Right hindlimb (tissue), 1 donor: Measurements from ENCODE around the gene GLYATL3.

ENCODE experiments used
- DNase-seq: peaks from one replicate; pipeline ENCODE4 v3.0.0-alpha.2; 2018

The GLYATL3 gene

DNA sequence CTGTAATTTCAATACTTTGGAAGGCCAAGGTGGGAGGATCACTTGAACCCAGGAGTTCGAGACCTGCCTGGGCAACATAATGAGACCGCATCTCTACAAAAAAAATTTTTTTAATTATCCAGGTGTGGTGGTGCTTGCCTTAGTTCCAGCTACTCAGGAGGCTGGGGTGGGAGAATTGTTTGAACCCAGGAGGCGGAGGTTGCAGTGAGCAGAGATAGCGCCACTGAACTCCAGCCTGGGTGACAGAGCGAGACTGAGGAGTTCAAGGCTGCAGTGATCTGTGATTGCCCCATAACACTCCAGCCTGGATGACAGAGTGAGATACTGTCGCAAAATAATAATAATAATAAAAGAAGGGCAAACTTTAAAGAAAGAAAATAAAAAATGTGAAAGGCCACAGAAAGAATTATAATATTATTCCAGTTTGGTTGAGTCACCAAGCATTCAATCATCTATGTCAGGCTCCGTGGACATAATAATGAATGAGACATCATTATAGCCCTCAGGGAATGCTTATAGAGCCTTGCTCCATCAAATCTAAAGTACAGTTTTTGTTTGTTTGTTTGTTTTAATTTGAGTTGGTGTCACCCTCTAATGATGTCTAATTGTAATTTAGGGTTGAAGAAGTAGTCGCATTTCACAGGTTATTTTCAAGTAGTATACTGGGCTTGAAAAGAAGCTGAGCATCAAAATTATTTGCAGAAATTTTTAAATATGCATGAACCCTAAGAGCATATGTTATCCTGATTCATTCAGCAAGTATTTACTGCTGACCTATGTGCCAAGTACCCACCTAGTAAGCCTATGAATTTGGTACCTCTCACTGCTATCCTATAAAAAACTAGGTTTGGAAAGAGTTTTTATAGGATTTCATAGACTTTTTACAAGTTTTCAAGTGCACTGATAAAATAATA, 15.1 kb downstream of the GLYATL3 start:
- no peak for DNase-seq

GRCh38 chr6:49515485-49516146, 15.9 kb downstream of the GLYATL3 start:
- no peak for DNase-seq

DNA sequence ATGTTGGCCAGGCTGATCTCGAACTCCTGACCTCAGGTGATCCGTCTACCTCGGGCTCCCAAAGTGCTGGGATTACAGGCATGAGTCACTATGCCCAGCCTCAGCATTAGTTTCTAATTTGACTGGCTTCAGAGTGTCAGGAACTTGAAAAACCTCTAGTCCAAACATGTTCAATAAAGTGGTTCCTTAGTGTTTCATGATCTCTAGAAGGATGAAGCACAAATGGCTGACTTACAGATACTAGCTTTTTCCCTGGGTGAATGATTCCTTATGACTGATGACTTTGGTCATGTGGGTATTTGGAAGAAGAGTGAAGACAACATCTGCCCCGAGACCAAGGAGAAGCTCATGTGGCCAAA, 16.4 kb downstream of the GLYATL3 start:
- DNase-seq, result no peak

DNA sequence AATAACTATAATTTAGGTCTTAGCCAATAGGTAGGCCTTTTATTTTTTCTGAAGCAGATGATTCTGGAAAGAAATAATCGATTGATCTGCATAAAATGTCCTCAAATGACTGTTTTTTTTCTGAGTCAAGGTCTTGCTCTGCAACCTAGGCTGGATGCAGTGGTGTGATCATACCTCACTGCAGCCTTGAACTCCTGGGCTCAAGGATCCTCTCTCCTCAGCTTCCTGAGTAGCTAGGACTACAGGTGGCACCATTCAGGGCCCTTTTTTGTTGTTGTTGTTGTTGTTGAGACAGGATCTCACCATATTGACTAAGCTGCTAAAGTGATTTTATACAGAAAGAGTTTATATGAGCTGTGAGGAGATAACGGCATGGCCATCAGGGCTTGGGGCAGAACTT, 18.2 kb downstream of the GLYATL3 start:
- no peak for DNase-seq

DNA sequence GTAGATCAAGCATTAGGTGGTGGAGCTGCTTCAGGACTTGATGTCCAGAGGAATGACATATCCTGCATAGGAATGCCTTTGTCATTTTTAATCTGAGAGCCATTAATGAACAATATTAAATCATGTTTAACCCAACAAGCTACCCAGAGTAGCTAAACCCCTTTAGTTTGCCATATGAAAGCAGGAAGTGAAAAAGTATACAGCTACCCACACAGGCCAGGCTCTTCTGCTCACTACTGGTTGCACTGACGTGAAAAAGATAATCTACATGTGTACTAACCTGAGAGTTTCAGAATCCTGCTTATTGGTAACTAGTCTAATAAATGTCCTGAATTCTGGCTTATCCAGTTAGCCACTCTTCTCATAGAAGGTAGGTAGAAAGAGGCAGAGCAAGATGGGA, 19.9 kb downstream of the GLYATL3 start:
- no peak for DNase-seq

DNA sequence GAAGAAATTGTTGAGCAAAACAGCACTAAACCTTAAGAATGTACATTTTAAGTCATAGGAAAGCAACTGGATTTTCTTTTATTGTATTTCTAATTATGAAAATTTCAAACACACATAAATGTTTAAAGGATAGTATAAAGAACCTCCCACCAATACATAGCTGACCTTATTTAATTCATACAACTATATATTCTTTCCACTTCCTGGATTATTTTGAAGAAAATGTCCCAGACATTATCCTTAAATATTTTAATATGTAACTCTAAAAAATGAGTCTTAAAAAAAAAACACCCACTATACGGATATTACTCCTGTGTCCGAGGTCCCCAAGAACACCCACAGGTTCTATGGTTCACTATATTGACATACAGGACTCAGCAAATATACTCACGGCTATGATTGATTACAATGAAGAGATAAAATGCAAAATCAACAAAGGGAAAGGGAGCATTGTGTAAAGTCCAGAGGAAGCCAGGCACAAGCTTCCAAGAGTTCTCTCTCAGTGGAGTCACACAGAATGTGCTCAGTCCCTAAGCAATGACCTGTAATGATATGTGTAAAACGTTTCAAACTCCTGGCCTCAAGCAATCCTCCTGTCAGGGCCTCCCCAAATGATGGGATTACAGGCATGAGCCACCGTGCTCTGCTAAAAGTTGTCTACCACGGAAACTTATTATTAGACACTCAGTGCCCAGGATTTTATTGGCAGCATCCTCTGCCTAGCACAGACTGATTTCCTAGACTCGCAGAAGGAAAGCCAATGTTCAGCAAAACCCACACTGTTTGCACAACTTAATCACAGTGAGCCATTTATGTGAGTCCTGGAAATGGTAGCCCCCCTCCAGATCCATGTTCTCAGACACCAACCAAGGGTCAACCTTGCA, 23.2 kb downstream of the GLYATL3 start:
- DNase-seq, result no peak

GRCh38 chr6:49523901-49524300, 24.2 kb downstream of the GLYATL3 start:
- DNase-seq, result no peak

GRCh38 chr6:49524541-49524940, 24.8 kb downstream of the GLYATL3 start:
- no peak for DNase-seq

DNA sequence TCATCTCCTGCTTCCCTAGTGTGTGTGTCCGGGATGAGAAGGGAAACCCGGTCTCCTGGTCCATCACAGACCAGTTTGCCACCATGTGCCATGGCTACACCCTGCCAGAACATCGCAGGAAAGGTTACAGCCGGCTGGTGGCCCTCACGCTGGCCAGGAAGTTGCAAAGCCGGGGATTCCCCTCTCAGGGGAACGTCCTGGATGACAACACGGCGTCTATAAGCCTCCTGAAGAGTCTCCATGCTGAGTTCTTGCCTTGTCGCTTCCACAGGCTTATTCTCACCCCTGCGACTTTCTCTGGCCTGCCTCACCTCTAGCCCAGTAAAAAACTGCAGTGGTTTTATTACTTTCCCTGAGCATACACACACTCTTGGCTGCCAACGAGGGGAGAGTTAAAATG, 26.9 kb downstream of the GLYATL3 start:
- DNase-seq, result no peak

DNA sequence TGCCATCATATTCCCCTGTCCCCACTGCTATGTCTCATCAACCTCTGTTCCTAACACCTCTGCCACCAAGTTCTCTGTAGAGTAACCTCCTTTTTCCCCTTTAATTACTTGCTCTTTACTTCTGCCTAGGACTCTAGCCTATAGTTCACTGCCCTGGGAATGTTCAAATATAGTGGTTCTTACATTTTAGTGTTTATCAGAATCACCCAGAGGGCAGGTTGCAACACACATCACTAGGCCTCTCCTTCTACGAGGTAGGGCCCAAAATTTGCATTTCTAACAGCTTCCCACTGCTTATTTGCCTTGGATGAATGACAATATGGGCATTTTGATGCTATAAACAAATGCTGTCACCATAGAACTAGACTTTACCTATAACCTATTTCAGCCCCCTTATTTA, 27.6 kb downstream of the GLYATL3 start:
- DNase-seq, result no peak

- no peak for DNase-seq
These were observed 28.8 kb downstream of the GLYATL3 start for GRCh38 chr6:49528571-49528970.

GRCh38 chr6:49530141-49530776, 30.5 kb downstream of the GLYATL3 start:
- DNase-seq, result no peak

DNA sequence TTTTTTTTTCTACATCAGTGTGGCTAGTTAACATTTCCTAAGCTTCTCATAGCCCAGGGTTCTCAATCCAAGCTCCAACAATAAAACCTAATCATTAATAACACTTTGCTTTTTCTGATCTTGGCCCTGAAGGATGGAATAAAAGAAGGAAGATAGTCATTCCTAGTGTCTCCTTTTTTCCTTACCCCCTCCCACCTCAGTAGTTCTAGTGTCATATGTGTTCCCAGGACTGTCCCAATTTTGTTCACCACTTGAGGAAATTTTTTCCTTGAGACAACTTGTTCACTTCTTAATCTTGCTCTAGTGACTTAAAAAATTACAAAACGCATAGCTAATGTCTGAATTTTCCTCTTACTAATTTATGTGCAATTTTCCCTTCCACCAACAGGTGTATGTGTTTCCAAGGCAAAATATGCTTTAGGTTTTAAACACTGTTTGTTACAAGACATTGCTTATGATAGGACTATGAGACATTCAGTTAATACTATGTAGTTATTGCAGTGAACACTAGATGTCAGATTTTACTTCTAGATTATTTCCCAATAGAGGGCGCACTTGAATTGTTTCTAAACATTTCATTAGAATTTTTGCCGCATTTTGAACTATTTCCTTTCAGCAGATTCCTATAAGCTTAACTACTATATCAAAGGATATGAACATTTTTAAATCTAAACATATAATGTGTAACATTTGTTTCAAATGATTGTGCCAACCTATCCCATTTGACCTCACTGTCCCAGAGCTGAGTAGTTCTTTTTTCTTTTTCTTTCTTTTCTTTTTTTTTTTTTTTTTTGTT, 32.2 kb downstream of the GLYATL3 start:
- no peak for DNase-seq

DNA sequence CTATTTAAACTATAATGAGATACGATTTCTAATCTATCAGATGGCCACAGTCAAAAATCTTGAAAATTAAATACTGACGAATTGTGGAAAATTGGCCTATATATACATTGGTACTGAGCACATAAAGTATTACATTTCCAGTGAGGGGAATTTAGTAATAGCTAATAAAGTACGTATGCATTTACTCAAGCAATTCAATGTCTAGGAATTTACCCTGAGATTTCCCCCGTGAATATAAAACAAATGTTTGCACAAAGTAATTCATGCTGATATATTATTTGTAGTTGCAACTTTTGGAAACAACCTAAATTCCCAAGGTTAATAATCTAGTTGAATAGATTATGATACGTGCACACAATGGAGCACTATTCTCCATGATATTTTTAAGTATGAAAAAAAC, 36.1 kb downstream of the GLYATL3 start:
- no peak for DNase-seq

- DNase-seq, result no peak
These were observed 39.4 kb downstream of the GLYATL3 start for GRCh38 chr6:49539102-49539501.

- DNase-seq, result no peak
These were observed 40.9 kb downstream of the GLYATL3 start for GRCh38 chr6:49540614-49541013.

DNA sequence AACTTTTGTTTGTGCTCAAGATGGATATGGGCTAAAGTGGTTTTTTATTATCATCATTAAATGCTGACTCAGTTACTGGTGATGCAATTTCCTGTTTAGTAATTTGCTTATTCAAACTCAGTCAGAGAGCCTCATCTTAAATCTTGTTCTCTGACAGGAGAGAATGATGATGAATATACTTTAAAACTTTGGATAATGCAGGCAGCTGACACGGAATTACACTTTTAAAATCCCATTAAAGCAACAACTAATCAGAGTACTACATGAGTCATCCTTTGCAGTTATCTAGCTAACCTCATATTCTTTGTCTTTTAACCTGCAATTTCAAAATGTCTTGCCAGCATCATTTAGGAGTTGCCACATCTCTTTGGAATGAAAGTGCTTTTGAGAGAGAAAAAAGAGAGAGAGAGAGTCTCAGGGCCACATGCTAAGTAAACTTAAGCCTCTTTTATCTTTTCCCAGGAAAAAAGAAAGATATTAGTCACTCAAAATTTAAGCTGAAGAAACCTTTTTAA, 41.5 kb downstream of the GLYATL3 start:
- DNase-seq, result no peak

DNA sequence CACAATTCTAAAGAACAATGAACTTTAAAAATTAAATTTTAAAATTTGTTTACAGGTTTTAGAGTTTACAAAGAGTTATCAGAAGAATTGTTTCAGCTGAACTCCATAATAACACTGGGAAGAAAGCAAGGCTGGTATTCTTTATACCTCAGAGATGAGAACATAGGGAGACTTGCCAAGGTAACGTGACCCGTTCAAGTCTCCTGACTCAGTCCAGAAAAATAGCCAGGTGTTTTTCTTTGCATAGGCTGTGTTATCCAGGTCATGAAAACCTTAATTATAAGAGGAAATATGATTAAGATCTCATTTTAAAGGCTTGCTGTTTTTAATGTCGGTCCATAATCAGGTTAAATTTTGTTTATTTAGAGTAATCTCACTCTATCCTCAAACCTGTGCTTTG, 42.2 kb downstream of the GLYATL3 start:
- no peak for DNase-seq

GRCh38 chr6:49543087-49543858, 43.5 kb downstream of the GLYATL3 start:
- no peak for DNase-seq

DNA sequence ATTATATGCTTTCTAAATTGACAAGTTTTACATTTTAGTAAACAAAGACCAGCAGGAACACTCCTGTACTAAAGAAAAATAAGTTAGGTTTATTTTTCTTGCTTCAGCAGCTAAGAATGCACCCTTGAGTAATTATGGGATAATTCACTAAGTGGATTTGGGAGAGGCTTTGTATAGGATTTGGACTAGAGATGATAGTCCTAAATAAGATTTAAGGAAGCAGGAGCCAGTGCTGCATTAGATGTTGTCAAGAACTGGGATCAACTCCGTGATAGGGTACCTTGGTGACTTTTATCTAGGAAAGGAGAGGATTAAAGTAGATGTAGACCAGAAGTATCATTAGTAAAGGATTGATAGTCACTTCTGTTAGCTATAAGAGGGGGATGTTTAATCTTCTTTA, 46.6 kb downstream of the GLYATL3 start:
- no peak for DNase-seq
